HFFc6 (cell line): ENCODE measurements around the gene CD163. TPM values are rescaled to one million over a fixed set of nuclear protein-coding genes. Genes with fewer than 3 reads are reported as not detected.

Source experiments
- DNase-seq: peaks from one replicate; pipeline ENCODE4 v3.0.0-alpha.2; 2018
- H3K27ac Mint-ChIP-seq: 2 replicates; pipeline ENCODE4 v1.8.0; 2020; ENCODE audit warnings: mild to moderate bottlenecking, mixed read lengths
- H3K27me3 Mint-ChIP-seq: 2 replicates; pipeline ENCODE4 v1.8.0; 2021; ENCODE audit warnings: mild to moderate bottlenecking, moderate library complexity, mixed read lengths; ENCODE audit not compliant: insufficient read depth
- H3K36me3 Mint-ChIP-seq: 2 replicates; pipeline ENCODE4 v1.8.0; 2021; ENCODE audit warnings: low read depth, mixed read lengths
- H3K4me1 Mint-ChIP-seq: 2 replicates; pipeline ENCODE4 v1.8.0; 2020; ENCODE audit warnings: low read depth, mixed read lengths
- H3K4me3 Mint-ChIP-seq: 2 replicates; pipeline ENCODE4 v1.8.0; 2020; ENCODE audit warnings: mild to moderate bottlenecking, moderate library complexity, mixed read lengths
- H3K9me3 Mint-ChIP-seq: 2 replicates; pipeline ENCODE4 v1.8.0; 2020; ENCODE audit warnings: mild to moderate bottlenecking, mixed read lengths
- CTCF ChIP-seq: fragments of 200-600 bp; sonication (generic); IDR thresholded peaks from 2 replicates; pipeline ENCODE4 v1.5.0; 2021; ENCODE audit warnings: antibody characterized with exemption, mild to moderate bottlenecking
- total RNA-seq, 6 experiments: library from RNA; stranded (reverse); fragmentation: NEBNext Ultra II Directional; extraction: Animal tissue kit (Norgen Biotek cat#: 25700); gene quantifications; 2 replicates in 1 of 6; 3 replicates in 5 of 6; pipeline ENCODE4 v1.2.3, GENCODE V29; 2021

The CD163 gene
- total RNA-seq, 6 experiments from 2014 or later = 0.07 TPM; not detected in 5

GRCh38 chr12:7502612-7503011 lies 965 bp downstream of the CD163 start:
- Mint-ChIP-seq H3K36me3 (no peaks in the 10 kb centered on the region; the same call in 1 of the 2 replicates), H3K4me3 (no peak overlapping the region), H3K4me1 (peaks cover 37% of the 10 kb centered on the region), H3K9me3 (no peaks in the 10 kb centered on the region; the same call in 1 of the 2 replicates), H3K27me3 (peaks cover 3% of the 10 kb centered on the region; the same call in 1 of the 2 replicates), H3K27ac (no peak overlapping the region)
- peak; percentile 13; the same call in 1 of the 2 replicates for TF ChIP-seq CTCF
- no peak for DNase-seq

- H3K4me3 Mint-ChIP-seq = no peak overlapping the region
- peaks cover 4% of the 10 kb centered on the region for H3K36me3 Mint-ChIP-seq
- peak; percentile 7 for DNase-seq
- H3K9me3 Mint-ChIP-seq = no peaks in the 10 kb centered on the region; the same call in 1 of the 2 replicates
- peaks cover 3% of the 10 kb centered on the region; the same call in 1 of the 2 replicates for H3K27me3 Mint-ChIP-seq
- H3K4me1 Mint-ChIP-seq = peaks cover 48% of the 10 kb centered on the region
- TF ChIP-seq CTCF = no peak
- no peak overlapping the region for H3K27ac Mint-ChIP-seq
Observed at GRCh38 chr12:7501031-7501588, 2.5 kb downstream of the CD163 start.

GRCh38 chr12:7499636-7500035 lies 3.9 kb downstream of the CD163 start:
- H3K27me3 Mint-ChIP-seq = no peaks in the 10 kb centered on the region; the same call in 1 of the 2 replicates
- peak overlapping the region; percentile 86 for H3K27ac Mint-ChIP-seq
- no peaks in the 10 kb centered on the region for H3K9me3 Mint-ChIP-seq
- no peak for TF ChIP-seq CTCF
- H3K36me3 Mint-ChIP-seq = peaks cover 9% of the 10 kb centered on the region
- DNase-seq = no peak
- peaks cover 48% of the 10 kb centered on the region for H3K4me1 Mint-ChIP-seq
- no peak overlapping the region; the same call in 1 of the 2 replicates for H3K4me3 Mint-ChIP-seq

GRCh38 chr12:7498809-7499208 lies 4.8 kb downstream of the CD163 start:
- H3K27me3 Mint-ChIP-seq = no peaks in the 10 kb centered on the region; the same call in 1 of the 2 replicates
- H3K27ac Mint-ChIP-seq = peak overlapping the region; percentile 86
- peaks cover 48% of the 10 kb centered on the region for H3K4me1 Mint-ChIP-seq
- H3K36me3 Mint-ChIP-seq = peaks cover 9% of the 10 kb centered on the region
- TF ChIP-seq CTCF = no peak
- H3K4me3 Mint-ChIP-seq = peak overlapping the region; percentile 74
- H3K9me3 Mint-ChIP-seq = no peaks in the 10 kb centered on the region
- peak; percentile 78 for DNase-seq

- Mint-ChIP-seq H3K9me3 (no peaks in the 10 kb centered on the region), H3K4me1 (peaks cover 48% of the 10 kb centered on the region), H3K27ac (peak overlapping the region; percentile 86), H3K4me3 (peak overlapping the region; percentile 74), H3K27me3 (no peaks in the 10 kb centered on the region; the same call in 1 of the 2 replicates), H3K36me3 (peaks cover 9% of the 10 kb centered on the region)
- peak; percentile 8 for DNase-seq
- TF ChIP-seq CTCF = no peak
Observed at GRCh38 chr12:7497661-7498060, 5.9 kb downstream of the CD163 start.
